Nephron progenitor cell (in vitro differentiated cells): ENCODE data around the gene CATSPERD.
A peak's percentile ranks its signal among the peaks of the same experiment; 100 is the strongest.
"Not testable (repeated sequence)": the region's sequence is repeated elsewhere in the genome, so short reads cannot be mapped to it uniquely, and the experiment has no call there.

Experiments
- DNase-seq: peaks from one replicate; pipeline ENCODE4 v3.0.0; 2021
- H3K27ac Mint-ChIP-seq: 2 replicates; pipeline ENCODE4 v1.8.0; 2021; ENCODE audit warnings: mild to moderate bottlenecking, moderate library complexity, mixed read lengths
- H3K27me3 Mint-ChIP-seq: 2 replicates; pipeline ENCODE4 v1.8.0; 2021; ENCODE audit warnings: mild to moderate bottlenecking, low read depth, mixed read lengths; ENCODE audit not compliant: poor library complexity
- H3K36me3 Mint-ChIP-seq: 2 replicates; pipeline ENCODE4 v1.8.0; 2021; ENCODE audit warnings: low read depth, mixed read lengths
- H3K4me1 Mint-ChIP-seq: 2 replicates; pipeline ENCODE4 v1.8.0; 2021; ENCODE audit warnings: mixed read lengths
- H3K4me3 Mint-ChIP-seq: 2 replicates; pipeline ENCODE4 v1.8.0; 2021; ENCODE audit warnings: mild to moderate bottlenecking, moderate library complexity, mixed read lengths
- H3K9me3 Mint-ChIP-seq: 2 replicates; pipeline ENCODE4 v1.8.0; 2021; ENCODE audit warnings: mild to moderate bottlenecking, moderate library complexity, mixed read lengths
- CTCF ChIP-seq: fragments of 200-600 bp; sonication (generic); IDR thresholded peaks from 2 replicates; pipeline ENCODE4 v1.5.0; 2021; ENCODE audit warnings: antibody characterized with exemption

The CATSPERD gene

DNA sequence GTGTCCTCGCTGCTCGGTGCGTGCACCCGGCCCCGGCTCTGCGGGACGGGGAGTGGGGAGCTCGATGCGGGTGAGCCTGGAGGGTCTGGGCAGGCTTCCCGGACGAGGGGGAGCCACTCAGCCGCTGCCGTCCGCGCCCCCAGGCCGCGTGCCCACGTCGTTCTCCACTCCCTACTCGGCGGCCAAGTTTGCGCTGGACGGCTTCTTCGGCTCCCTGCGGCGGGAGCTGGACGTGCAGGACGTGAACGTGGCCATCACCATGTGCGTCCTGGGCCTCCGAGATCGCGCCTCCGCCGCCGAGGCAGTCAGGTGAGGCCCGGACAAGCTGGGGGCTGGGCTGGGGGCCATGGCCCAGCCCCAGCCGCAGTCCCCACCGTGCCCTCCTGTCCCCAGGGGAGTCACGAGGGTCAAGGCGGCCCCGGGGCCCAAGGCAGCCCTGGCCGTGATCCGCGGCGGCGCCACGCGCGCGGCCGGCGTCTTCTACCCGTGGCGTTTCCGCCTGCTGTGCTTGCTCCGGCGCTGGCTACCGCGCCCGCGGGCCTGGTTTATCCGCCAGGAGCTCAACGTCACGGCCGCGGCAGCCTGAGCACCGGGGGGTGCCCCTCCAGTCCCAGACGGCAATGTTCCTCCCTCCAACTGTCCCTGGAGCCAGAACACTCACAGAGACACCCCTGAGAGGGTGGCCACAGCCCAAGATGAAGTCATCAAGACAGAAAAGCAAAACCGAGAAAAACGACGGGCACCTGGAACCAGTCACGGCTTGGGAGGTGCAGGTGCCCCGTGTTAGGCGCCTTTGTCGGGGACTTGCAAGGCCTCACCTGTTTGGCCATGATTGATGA, 32.9 kb upstream of the CATSPERD start:
- H3K27me3 Mint-ChIP-seq: peaks cover 9% of the 10 kb centered on the region
- H3K27ac Mint-ChIP-seq: no peak overlapping the region
- H3K4me3 Mint-ChIP-seq: peak overlapping the region; percentile 79
- peaks cover 3% of the 10 kb centered on the region for H3K9me3 Mint-ChIP-seq
- no peak for TF ChIP-seq CTCF
- H3K4me1 Mint-ChIP-seq: peaks cover 23% of the 10 kb centered on the region
- H3K36me3 Mint-ChIP-seq: peaks cover 9% of the 10 kb centered on the region
- no peak for DNase-seq

DNA sequence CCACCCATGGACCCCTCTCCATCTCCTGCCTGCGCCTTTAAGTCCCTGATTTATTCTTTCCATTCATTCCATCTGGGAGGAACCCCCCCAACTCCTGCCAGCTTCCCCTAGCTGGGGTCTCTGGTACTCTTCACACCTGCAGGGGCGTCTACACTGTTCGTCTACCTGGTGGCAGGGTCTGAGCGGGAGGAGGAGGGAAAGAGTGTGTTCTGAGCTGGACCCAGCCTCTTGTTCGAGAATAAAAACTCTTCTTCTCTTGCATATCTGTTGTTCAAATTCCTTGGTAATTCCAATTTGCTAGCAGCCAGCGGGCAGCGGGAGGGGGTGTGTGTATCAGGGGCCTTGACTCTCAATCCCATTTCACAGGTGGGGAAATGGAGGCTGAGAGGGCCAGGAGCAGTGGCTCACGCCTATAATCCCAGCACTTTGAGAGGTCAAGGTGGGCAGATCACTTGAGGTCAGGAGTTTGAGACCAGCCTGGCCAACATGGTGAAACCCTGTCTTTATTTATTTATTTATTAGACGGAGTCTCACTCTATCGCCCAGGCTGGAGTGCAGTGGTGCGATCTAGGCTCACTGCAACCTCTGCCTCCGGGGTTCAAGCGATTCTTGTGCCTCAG, 32.1 kb upstream of the CATSPERD start:
- not testable (repeated sequence) for H3K27me3 Mint-ChIP-seq, H3K27ac Mint-ChIP-seq, H3K9me3 Mint-ChIP-seq, DNase-seq
- Mint-ChIP-seq H3K4me3 (peak overlapping the region; percentile 54), H3K36me3 (peaks cover 10% of the 10 kb centered on the region), H3K4me1 (peaks cover 21% of the 10 kb centered on the region)

DNA sequence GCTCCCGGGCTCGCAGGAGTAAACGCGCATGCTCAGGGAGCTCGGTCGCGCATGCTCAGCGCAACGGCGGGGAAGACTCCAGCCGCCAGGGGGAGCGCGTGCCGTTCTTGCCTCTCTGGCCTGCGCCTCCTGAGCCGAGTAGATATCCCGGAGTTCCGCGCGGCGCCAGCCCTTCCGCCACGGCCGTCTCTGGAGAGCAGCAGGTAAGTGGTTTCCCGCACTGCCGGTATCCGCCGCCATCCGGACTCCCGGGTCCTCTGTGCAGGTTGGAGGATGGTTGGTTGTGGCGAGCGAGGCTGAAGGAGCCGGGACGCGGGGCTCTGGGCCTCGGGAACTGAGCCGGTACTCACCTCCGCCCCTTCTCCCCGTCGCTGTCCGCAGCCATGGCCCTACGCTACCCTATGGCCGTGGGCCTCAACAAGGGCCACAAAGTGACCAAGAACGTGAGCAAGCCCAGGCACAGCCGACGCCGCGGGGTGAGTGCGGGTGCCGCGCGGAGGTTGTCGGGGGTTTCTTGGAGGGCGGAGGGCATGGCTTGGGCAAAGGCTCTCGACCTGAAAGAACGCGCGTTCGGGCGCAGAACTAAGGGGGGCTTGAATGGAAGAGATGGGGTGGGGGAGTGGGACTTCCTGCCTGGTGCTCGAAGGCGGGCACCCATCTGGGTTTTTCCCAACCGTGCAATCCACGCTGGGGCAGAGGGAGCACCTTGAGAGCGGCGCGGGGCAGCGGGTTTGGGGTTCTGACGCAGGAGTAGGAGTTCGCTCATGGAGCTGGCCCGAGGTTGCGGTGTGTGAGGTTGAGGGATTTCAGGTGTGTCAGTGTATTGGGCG, 30.1 kb upstream of the CATSPERD start, which contains the start of gene RPL36:
Gene RPL36, plus strand, starts transcription at position 171 of the 830 bp plus-strand sequence. Its CDS starts 213 bp downstream, at position 384.
- peaks cover 20% of the 10 kb centered on the region for H3K4me1 Mint-ChIP-seq
- peak within 1 kb of the TSS; percentile 100 for H3K27ac Mint-ChIP-seq
- H3K27me3 Mint-ChIP-seq: peaks cover 5% of the 10 kb centered on the region
- peak; percentile 96 for TF ChIP-seq CTCF
- DNase-seq: peak; percentile 99
- H3K4me3 Mint-ChIP-seq: peak within 1 kb of the TSS; percentile 100
- H3K9me3 Mint-ChIP-seq: peaks cover 3% of the 10 kb centered on the region
- peaks cover 10% of the 10 kb centered on the region for H3K36me3 Mint-ChIP-seq

GRCh38 chr19:5690955-5691821, 29.2 kb upstream of the CATSPERD start:
- Mint-ChIP-seq H3K9me3 (peaks cover 3% of the 10 kb centered on the region), H3K4me1 (peaks cover 20% of the 10 kb centered on the region), H3K36me3 (peaks cover 10% of the 10 kb centered on the region), H3K27me3 (peaks cover 5% of the 10 kb centered on the region), H3K27ac (peak overlapping the region; percentile 100), H3K4me3 (peak overlapping the region; percentile 100)
- no peak for TF ChIP-seq CTCF
- no peak for DNase-seq

GRCh38 chr19:5691822-5692722, 28.4 kb upstream of the CATSPERD start:
- Mint-ChIP-seq H3K36me3 (peaks cover 10% of the 10 kb centered on the region), H3K27ac (peak overlapping the region; percentile 96), H3K9me3 (peaks cover 3% of the 10 kb centered on the region), H3K27me3 (peaks cover 3% of the 10 kb centered on the region), H3K4me3 (peak overlapping the region; percentile 100), H3K4me1 (peaks cover 16% of the 10 kb centered on the region)
- TF ChIP-seq CTCF: no peak
- DNase-seq: no peak
